Keratinocyte (primary cell): ENCODE measurements around the gene GTF3C5.
"Not testable (repeated sequence)": the region's sequence is repeated elsewhere in the genome, so short reads cannot be mapped to it uniquely, and the experiment has no call there.

Experiments used
- CTCF ChIP-seq, 3 experiments: IDR thresholded peaks in 1 of 3; conservative IDR thresholded peaks in 1 of 3; optimal IDR thresholded peaks in 1 of 3; 2 replicates in 2 of 3; 3 replicates in 1 of 3; pipeline versions ENCODE3 to v1.5.1; 2011; ENCODE audit warnings: low read length in 3 of 3, mild to moderate bottlenecking in 3 of 3, moderate library complexity in 2 of 3, control low read depth in 1 of 3, inconsistent platforms in 1 of 3; ENCODE audit not compliant: insufficient read depth in 2 of 3; ENCODE audit errors: extremely low read depth in 1 of 3
- EZH2 ChIP-seq: IDR thresholded peaks from one replicate; pipeline ENCODE4 v1.6.1; 2012; ENCODE audit warnings: inconsistent platforms, mild to moderate bottlenecking, low read length, moderate library complexity

- TF ChIP-seq CTCF (optimal IDR thresholded peaks at IDR 0.05 in 1 of 3, IDR thresholded peaks at IDR 0.05 in 1 of 3, conservative IDR thresholded peaks at IDR 0.05 in 1 of 3; ENCODE audit: extremely low read depth in 1 of 3, insufficient read depth in 2 of 3, low read length in 3 of 3); EZH2: not testable (repeated sequence)
Observed at GRCh38 chr9:133072210-133072609, 41.4 kb downstream of the GTF3C5 start.
